Measurements from ENCODE around the gene CCNY.

The CCNY gene

GRCh38 chr10:35359873-35360272 is 23.6 kb downstream of the CCNY start:
- TF ChIP-seq CTCF (conservative IDR thresholded peaks at IDR 0.05): no peak
- H3K27ac ChIP-seq: no peak overlapping the region

DNA sequence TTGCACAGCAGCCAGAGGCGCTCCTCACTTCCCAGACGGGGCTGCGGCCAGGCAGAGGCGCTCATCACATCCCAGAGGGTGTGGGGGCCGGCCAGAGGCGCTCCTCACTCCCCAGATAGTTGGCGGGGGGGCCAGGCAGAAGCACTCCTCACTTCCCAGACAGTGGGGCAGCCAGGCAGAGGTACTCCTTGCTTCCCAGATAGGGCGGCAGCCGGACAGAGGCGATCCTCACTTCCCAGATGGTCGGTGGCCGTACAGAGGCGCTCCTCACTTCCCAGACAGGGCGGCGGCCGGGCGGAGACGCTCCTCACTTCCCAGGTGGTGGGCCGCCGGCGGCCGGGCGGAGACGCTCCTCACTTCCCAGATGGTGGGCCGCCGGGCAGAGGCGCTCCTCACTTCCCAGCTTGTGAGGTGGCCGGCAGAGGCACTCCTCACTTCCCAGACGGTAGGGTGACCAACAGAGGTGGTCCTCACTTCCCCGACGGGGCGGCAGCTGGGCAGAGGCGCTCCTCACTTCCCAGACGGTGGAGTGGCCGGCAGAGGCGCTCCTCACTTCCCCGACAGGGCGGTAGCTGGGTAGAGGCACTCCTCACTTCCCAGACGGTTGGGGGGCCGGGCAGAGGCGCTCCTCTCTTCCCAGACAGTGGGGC is 26.5 kb downstream of the CCNY start:
- H3K27ac ChIP-seq: no peak overlapping the region
- TF ChIP-seq CTCF (conservative IDR thresholded peaks at IDR 0.05): no peak

- TF ChIP-seq CTCF (conservative IDR thresholded peaks at IDR 0.05): no peak
- no peak overlapping the region for H3K27ac ChIP-seq
Measured at GRCh38 chr10:35363587-35363986, 27.3 kb downstream of the CCNY start.

GRCh38 chr10:35364808-35365207 is 28.5 kb downstream of the CCNY start:
- TF ChIP-seq CTCF (conservative IDR thresholded peaks at IDR 0.05): no peak
- H3K27ac ChIP-seq: no peak overlapping the region

DNA sequence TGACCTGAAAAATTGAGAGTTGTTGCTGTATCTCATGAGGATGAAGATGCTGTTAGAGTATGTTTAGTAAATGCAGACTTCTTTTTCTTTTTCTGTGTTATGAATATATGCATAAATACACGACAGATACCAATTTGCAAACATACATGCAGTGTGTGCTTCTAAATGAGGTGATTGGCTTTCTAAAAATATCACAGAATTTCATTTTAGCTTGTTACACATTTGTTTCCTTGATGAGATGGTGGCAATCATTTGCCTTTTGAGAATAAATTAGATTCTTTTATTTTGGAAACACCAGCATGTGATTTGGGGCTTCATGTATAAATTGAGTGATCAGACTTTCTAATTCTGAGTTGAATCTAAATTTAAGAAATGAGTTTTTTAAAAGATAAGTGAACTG is 29.7 kb downstream of the CCNY start:
- H3K27ac ChIP-seq: no peak overlapping the region
- TF ChIP-seq CTCF (conservative IDR thresholded peaks at IDR 0.05): no peak

GRCh38 chr10:35367107-35367859 is 31.0 kb downstream of the CCNY start:
- no peak overlapping the region for H3K27ac ChIP-seq
- TF ChIP-seq CTCF (conservative IDR thresholded peaks at IDR 0.05): no peak

DNA sequence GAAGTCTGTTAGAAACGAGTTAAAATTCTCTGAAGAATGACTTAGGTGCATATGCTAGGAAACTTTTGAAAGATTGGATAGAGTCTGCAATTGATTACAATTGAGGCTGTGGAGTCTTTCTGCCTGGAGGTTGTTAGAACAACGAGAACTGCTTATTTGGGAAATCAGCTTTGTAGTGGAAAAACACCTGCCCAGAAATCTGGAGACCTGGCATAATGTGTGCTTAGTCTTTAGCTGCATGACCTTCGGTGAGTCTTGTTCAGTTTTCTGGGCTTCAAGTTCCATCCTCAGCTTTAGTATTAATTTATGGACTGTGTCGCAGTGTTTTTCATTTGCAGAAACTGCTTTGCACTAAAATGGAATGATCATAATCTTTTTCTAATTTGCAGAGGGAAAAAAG is 31.7 kb downstream of the CCNY start:
- no peak overlapping the region; the same call in 1 of the 2 replicates for H3K27ac ChIP-seq
- no peak for TF ChIP-seq CTCF (conservative IDR thresholded peaks at IDR 0.05)
